Adrenal gland (tissue), 12 donors: ENCODE data around the gene MRPS27. TPM values are rescaled to one million over a fixed set of nuclear protein-coding genes. Genes with fewer than 3 reads are reported as not detected.

Experiments
- DNase-seq, 7 donors: peaks; one replicate each; pipeline ENCODE4 v3.0.0-alpha.2; 2019 to 2020
- H3K27ac ChIP-seq, 5 donors: fragments of 200-600 bp; sonication (generic) in 4 of 5; 1 replicate in 3 of 5; 2 replicates in 2 of 5; pipeline versions ENCODE4 v1.5.1 to v1.8.0; 2016 to 2020; ENCODE audit warnings: mild to moderate bottlenecking in 1 of 5
- H3K27me3 ChIP-seq: fragments of 200-600 bp; 2 replicates; pipeline ENCODE4 v1.8.0; 2021
- H3K36me3 ChIP-seq, 2 donors: fragments of 200-600 bp; replicated peaks in 1 of 2; 1 replicate in 1 of 2; 2 replicates in 1 of 2; pipeline versions ENCODE4 v1.5.1 to v1.8.0; 2018 to 2022
- H3K4me1 ChIP-seq, 2 donors: fragments of 200-600 bp; replicated peaks in 1 of 2; 1 replicate in 1 of 2; 2 replicates in 1 of 2; pipeline versions ENCODE4 v1.5.1 to v1.8.0; 2018 to 2021
- H3K4me3 ChIP-seq, 4 donors: fragments of 200-600 bp; sonication (generic) in 3 of 4; one replicate each; pipeline ENCODE4 v1.5.1; 2016 to 2018
- H3K9me3 ChIP-seq, 3 donors: fragments of 200-600 bp; sonication (generic) in 1 of 3; replicated peaks in 1 of 3; 1 replicate in 2 of 3; 2 replicates in 1 of 3; pipeline versions ENCODE4 v1.5.1 to v1.8.0; 2016 to 2021
- CTCF ChIP-seq, 6 experiments: fragments of 450-650 bp in 4 of 6; fragments of 200-600 bp in 2 of 6; sonication (generic) in 1 of 6; IDR thresholded peaks; 1 replicate in 5 of 6; 2 replicates in 1 of 6; pipeline versions ENCODE4 v1.5.1 to v1.8.0; 2016 to 2021; ENCODE audit warnings: antibody characterized with exemption in 6 of 6, mild to moderate bottlenecking in 2 of 6, moderate library complexity in 1 of 6
- POLR2A ChIP-seq, 2 donors: fragments of 450-650 bp; IDR thresholded peaks; one replicate each; pipeline ENCODE4 v1.6.1; 2017; ENCODE audit warnings: antibody characterized with exemption in 2 of 2, mild to moderate bottlenecking in 2 of 2, moderate library complexity in 1 of 2
- WGBS, 4 donors: extraction: QIAGEN DNeasy Blood & Tissue Kit in 2 of 4; methylation state at CpG; one replicate each; pipeline versions ENCODE4 v1.1.5 to v1.1.7; 2013 to 2017; 5-methylcytosine and 5-hydroxymethylcytosine counted together
- intact Hi-C, 2 donors: fragments of 100-400 bp; cut with DNase I; formaldehyde crosslinking; loops; one replicate each; pipeline versions ENCODE4 v1.14.1 to v1.15.0; 2022 to 2023
- polyA plus RNA-seq, 3 donors: library from polyadenylated mRNA; stranded (reverse); fragments of 200-250 nt in 2 of 3; fragments of 350-450 nt in 1 of 3; fragmentation: Illumina TruSeq in 1 of 3; extraction: RNeasy Lipid Tissue Mini Kit (QIAGEN cat#74804) in 1 of 3; gene quantifications; one replicate each; pipeline ENCODE4 v1.2.3, GENCODE V29; 2013 to 2014
- total RNA-seq, 9 donors: library from RNA; depleted of rRNA in 4 of 9; stranded (reverse); fragments of >200 nt in 4 of 9; fragments of 120-200 nt in 1 of 9; fragmentation: NEBNext Ultra II Directional in 1 of 9; extraction: Animal tissue kit (Norgen Biotek cat#: 25700) in 1 of 9; gene quantifications; one replicate each; pipeline versions ENCODE4 v1.1.0 to v1.2.4, GENCODE V29; 2013 to 2023
- donor health status: healthy with polysubstance abuse.
- donor health status: Bipolar disorder and iron deficiency.
- donor health status: DM: yes; HTN: yes; CAD: no.
- donor health status: DM: no; HTN: no; CAD: no.
- donor health status: DM: no; HTN: no; CAD: no.
- donor health status: DM: yes; HTN: yes; CAD: no.

Gene MRPS27
- total and polyA plus RNA-seq, 12 donors: 20.8 to 92.8 (median 67.3) TPM

GRCh38 chr5:72363166-72363802 lies 43.2 kb upstream of the MRPS27 start:
- Histone ChIP-seq H3K4me1 (peaks cover 0 to 13% of the 10 kb centered on the region in 2 donors), H3K9me3 (no peaks in the 10 kb centered on the region), H3K36me3 (peaks cover 0 to 16% of the 10 kb centered on the region in 2 donors), H3K4me3 (no peak overlapping the region), H3K27ac (no peak overlapping the region), H3K27me3 (no peaks in the 10 kb centered on the region)
- no peak for TF ChIP-seq POLR2A (IDR thresholded peaks at IDR 0.05)
- no peak for TF ChIP-seq CTCF (IDR thresholded peaks at IDR 0.05)
- intact Hi-C loops: loop anchor here in 1 of 2 donors (10.0 kb wide), 1 partner anchor 162 kb away; no protein-coding TSS in a partner anchor
- 94 to 100% (median 98%) methylated on average over 1 of the region's 1 CpG for WGBS, 4 donors
- DNase-seq: no peak

GRCh38 chr5:72359886-72360285 lies 39.8 kb upstream of the MRPS27 start:
- Histone ChIP-seq H3K4me3 (no peak overlapping the region), H3K27me3 (no peaks in the 10 kb centered on the region), H3K27ac (no peak overlapping the region), H3K36me3 (peaks cover 0 to 18% of the 10 kb centered on the region in 2 donors), H3K9me3 (no peaks in the 10 kb centered on the region), H3K4me1 (peaks cover 0 to 6% of the 10 kb centered on the region in 2 donors)
- no peak for DNase-seq
- WGBS, 4 donors: 100% methylated on average over 1 of the region's 1 CpG
- no peak for TF ChIP-seq POLR2A (IDR thresholded peaks at IDR 0.05)
- no peak for TF ChIP-seq CTCF (IDR thresholded peaks at IDR 0.05)
- intact Hi-C loops: loop anchor here in 1 of 2 donors (10.0 kb wide), 1 partner anchor 165 kb away; no protein-coding TSS in a partner anchor

GRCh38 chr5:72358925-72359324 lies 38.9 kb upstream of the MRPS27 start:
- intact Hi-C loops: no loop called here
- Histone ChIP-seq H3K4me3 (no peak overlapping the region), H3K36me3 (peaks cover 0 to 18% of the 10 kb centered on the region in 2 donors), H3K27me3 (no peaks in the 10 kb centered on the region), H3K27ac (no peak overlapping the region), H3K4me1 (peaks cover 0 to 2% of the 10 kb centered on the region in 2 donors), H3K9me3 (no peaks in the 10 kb centered on the region)
- DNase-seq: no peak
- TF ChIP-seq POLR2A (IDR thresholded peaks at IDR 0.05): no peak
- TF ChIP-seq CTCF (IDR thresholded peaks at IDR 0.05): no peak

- WGBS, 4 donors: 77 to 91% (median 88%) methylated on average over 1 of the region's 1 CpG
- H3K27ac ChIP-seq: no peak overlapping the region
Observed at GRCh38 chr5:72356361-72356760, 36.3 kb upstream of the MRPS27 start.

More at GRCh38 chr5:72356361-72356760, 36.3 kb upstream of the MRPS27 start:
- Histone ChIP-seq H3K9me3 (no peaks in the 10 kb centered on the region), H3K4me3 (no peak overlapping the region), H3K27me3 (no peaks in the 10 kb centered on the region), H3K36me3 (peaks cover 0 to 18% of the 10 kb centered on the region in 2 donors), H3K4me1 (no peaks in the 10 kb centered on the region)
- TF ChIP-seq CTCF (IDR thresholded peaks at IDR 0.05) (no peak), POLR2A (IDR thresholded peaks at IDR 0.05) (no peak)
- intact Hi-C loops: no loop called here
- DNase-seq: no peak
